Measurements from ENCODE around the gene SDK1. TPM values are rescaled to one million over a fixed set of nuclear protein-coding genes. Genes with fewer than 3 reads are reported as not detected.

Gene SDK1
- total RNA-seq, 6 experiments from 2014 or later: not detected

DNA sequence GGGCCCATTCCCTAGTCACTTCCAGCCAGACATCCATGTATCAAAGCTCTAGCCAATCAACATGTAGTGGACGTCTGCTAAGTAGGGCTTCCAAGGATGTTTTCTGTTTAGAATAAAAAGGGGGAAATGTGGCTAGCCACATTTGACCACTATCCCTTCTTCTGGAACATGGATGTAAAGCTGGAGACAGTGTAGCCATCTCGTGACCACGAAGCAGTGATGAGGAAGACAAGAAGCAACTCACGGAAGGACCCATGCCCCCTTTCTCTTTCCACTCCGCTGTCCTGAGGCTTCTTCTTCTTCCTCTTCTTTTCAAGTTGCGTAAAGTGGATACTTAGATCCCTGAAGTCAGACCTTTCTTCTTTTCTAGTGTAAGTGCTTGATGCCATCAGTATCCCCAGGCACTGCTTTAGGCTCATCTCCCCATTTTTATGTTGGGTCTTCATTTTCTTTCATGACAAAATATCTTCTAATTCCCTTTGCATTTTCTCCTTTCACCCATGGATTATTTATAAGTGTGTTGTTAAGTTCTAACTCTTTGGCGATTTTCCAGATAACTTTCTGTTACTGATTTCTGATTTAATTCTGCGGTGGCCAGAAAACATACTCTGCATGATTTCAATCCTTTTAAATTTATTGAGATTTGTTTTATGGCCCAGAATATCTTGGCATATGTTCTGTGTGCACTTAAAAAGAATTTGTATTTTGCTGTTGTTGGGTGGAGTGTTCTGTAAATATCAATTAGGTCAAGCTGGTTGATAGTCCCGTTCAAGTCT is 594.5 kb downstream of the SDK1 start:
- no peak for TF ChIP-seq CTCF (IDR thresholded peaks at IDR 0.05)
- Mint-ChIP-seq H3K4me1 (ENCODE audit: low read depth) (no peaks in the 10 kb centered on the region), H3K27me3 (ENCODE audit: insufficient read depth) (no peaks in the 10 kb centered on the region; the same call in 1 of the 2 replicates), H3K27ac (no peak overlapping the region), H3K36me3 (ENCODE audit: low read depth) (no peaks in the 10 kb centered on the region), H3K9me3 (peaks cover 24% of the 10 kb centered on the region), H3K4me3 (no peak overlapping the region)
- no peak for DNase-seq

- Mint-ChIP-seq H3K9me3 (peaks cover 24% of the 10 kb centered on the region), H3K4me3 (no peak overlapping the region), H3K36me3 (ENCODE audit: low read depth) (no peaks in the 10 kb centered on the region), H3K27me3 (ENCODE audit: insufficient read depth) (no peaks in the 10 kb centered on the region; the same call in 1 of the 2 replicates), H3K27ac (no peak overlapping the region), H3K4me1 (ENCODE audit: low read depth) (no peaks in the 10 kb centered on the region)
- TF ChIP-seq CTCF (IDR thresholded peaks at IDR 0.05): no peak
- DNase-seq: no peak
Observed at GRCh38 chr7:3896169-3896765, 595.2 kb downstream of the SDK1 start.

GRCh38 chr7:3897430-3898372 is 596.6 kb downstream of the SDK1 start:
- H3K27me3 Mint-ChIP-seq (ENCODE audit: insufficient read depth): no peaks in the 10 kb centered on the region; the same call in 1 of the 2 replicates
- no peak overlapping the region for H3K27ac Mint-ChIP-seq
- TF ChIP-seq CTCF (IDR thresholded peaks at IDR 0.05): peak; percentile 81
- no peak overlapping the region for H3K4me3 Mint-ChIP-seq
- DNase-seq: peak; percentile 1
- peaks cover 18% of the 10 kb centered on the region for H3K9me3 Mint-ChIP-seq
- H3K36me3 Mint-ChIP-seq (ENCODE audit: low read depth): no peaks in the 10 kb centered on the region
- H3K4me1 Mint-ChIP-seq (ENCODE audit: low read depth): no peaks in the 10 kb centered on the region

- H3K27me3 Mint-ChIP-seq (ENCODE audit: insufficient read depth): no peaks in the 10 kb centered on the region; the same call in 1 of the 2 replicates
- no peak overlapping the region for H3K27ac Mint-ChIP-seq
- peaks cover 16% of the 10 kb centered on the region for H3K9me3 Mint-ChIP-seq
- DNase-seq: no peak
- H3K36me3 Mint-ChIP-seq (ENCODE audit: low read depth): 0 out of 2 replicates have a peak, but pooled peaks cover 5% of the 10 kb centered on the region
- TF ChIP-seq CTCF (IDR thresholded peaks at IDR 0.05): no peak
- no peaks in the 10 kb centered on the region for H3K4me1 Mint-ChIP-seq (ENCODE audit: low read depth)
- H3K4me3 Mint-ChIP-seq: no peak overlapping the region
Observed at GRCh38 chr7:3899559-3899991, 598.5 kb downstream of the SDK1 start.

DNA sequence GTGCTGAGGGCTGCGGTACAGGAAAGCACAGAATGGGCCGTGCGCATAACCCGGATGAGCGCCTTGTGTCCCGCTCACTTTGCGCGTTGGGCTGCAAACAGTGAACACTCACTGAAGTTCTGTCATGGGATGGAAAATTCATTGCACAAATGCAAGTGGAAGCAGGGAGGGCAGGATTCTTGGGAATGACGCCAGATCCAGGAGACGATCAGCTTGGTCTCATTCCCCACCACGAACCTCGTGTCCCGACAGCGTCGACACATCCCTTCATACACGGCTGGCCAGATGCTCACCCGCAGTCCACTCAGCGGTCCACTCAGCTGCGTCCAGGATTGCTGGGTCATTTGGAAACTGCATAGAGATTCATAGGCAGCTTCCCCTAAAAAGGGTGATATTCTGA is 607.1 kb downstream of the SDK1 start:
- peaks cover 41% of the 10 kb centered on the region for H3K9me3 Mint-ChIP-seq
- peaks cover 5% of the 10 kb centered on the region; the same call in 1 of the 2 replicates for H3K36me3 Mint-ChIP-seq (ENCODE audit: low read depth)
- no peak overlapping the region for H3K27ac Mint-ChIP-seq
- H3K27me3 Mint-ChIP-seq (ENCODE audit: insufficient read depth): no peaks in the 10 kb centered on the region
- H3K4me1 Mint-ChIP-seq (ENCODE audit: low read depth): no peaks in the 10 kb centered on the region
- no peak overlapping the region for H3K4me3 Mint-ChIP-seq
- no peak for TF ChIP-seq CTCF (IDR thresholded peaks at IDR 0.05)
- DNase-seq: no peak
